Breast epithelium (tissue), 3 donors: ENCODE measurements around the gene PGBD5.

Experiments used
- CTCF ChIP-seq, 3 donors: fragments of 450-650 bp; IDR thresholded peaks; one replicate each; pipeline ENCODE4 v1.5.1; 2016 to 2017; ENCODE audit warnings: antibody characterized with exemption in 3 of 3, mild to moderate bottlenecking in 3 of 3, moderate library complexity in 3 of 3
- POLR2AphosphoS5 ChIP-seq, 3 donors: sonication (generic); formaldehyde crosslinking; IDR thresholded peaks; one replicate each; pipeline ENCODE4 v1.6.1; 2017; ENCODE audit warnings: antibody characterized with exemption in 3 of 3

GRCh38 chr1:230332061-230332460 lies 94.1 kb downstream of the PGBD5 start:
- TF ChIP-seq POLR2AphosphoS5 (IDR thresholded peaks at IDR 0.05) (no peak), CTCF (IDR thresholded peaks at IDR 0.05) (no peak)
